HEK293T (cell line): ENCODE data around the gene STN1.

Experiments used
- CTCF ChIA-PET: fragments of 350-600 bp; formaldehyde crosslinking; extraction: SDS; loops from one replicate; lab custom pipeline; 2021; ENCODE audit warnings: antibody characterized with exemption, inconsistent platforms; lab: Yijun Ruan, JAX
- POLR2A ChIA-PET: fragments of 350-600 bp; formaldehyde crosslinking; extraction: SDS; loops from one replicate; lab custom pipeline; 2020; ENCODE audit warnings: antibody characterized with exemption, inconsistent platforms; lab: Yijun Ruan, JAX
- DNase-seq: peaks from one replicate; pipeline ENCODE4 v3.0.0; 2012; ENCODE audit warnings: mixed read lengths; ENCODE audit errors: extremely low spot score
- ARNT ChIP-seq: fragments of 450-650 bp; IDR thresholded peaks from 2 replicates; pipeline ENCODE4 v1.6.1; 2017; ENCODE audit warnings: mild to moderate bottlenecking
- BHLHE40 ChIP-seq: fragments of 450-650 bp; IDR thresholded peaks from 2 replicates; pipeline ENCODE4 v1.6.1; 2016; ENCODE audit warnings: mild to moderate bottlenecking, moderate library complexity, borderline replicate concordance
- CTBP1 ChIP-seq: fragments of 450-650 bp; IDR thresholded peaks from 2 replicates; pipeline ENCODE4 v1.6.1; 2016; ENCODE audit warnings: borderline replicate concordance
- ELF4 ChIP-seq: fragments of 450-650 bp; IDR thresholded peaks from 2 replicates; pipeline ENCODE4 v1.6.1; 2017; ENCODE audit warnings: antibody characterized with exemption
- FOXA1 ChIP-seq: fragments of 450-650 bp; IDR thresholded peaks from 2 replicates; pipeline ENCODE4 v1.6.1; 2016; ENCODE audit warnings: mild to moderate bottlenecking
- FOXK2 ChIP-seq: fragments of 450-650 bp; IDR thresholded peaks from 2 replicates; pipeline ENCODE4 v1.6.1; 2016; ENCODE audit warnings: mild to moderate bottlenecking
- FOXM1 ChIP-seq: fragments of 450-650 bp; IDR thresholded peaks from 2 replicates; pipeline ENCODE4 v1.6.1; 2017; ENCODE audit warnings: mild to moderate bottlenecking, borderline replicate concordance
- HDGF ChIP-seq: fragments of 450-650 bp; IDR thresholded peaks from 2 replicates; pipeline ENCODE4 v1.6.1; 2017; ENCODE audit warnings: antibody characterized with exemption, borderline replicate concordance
- L3MBTL2 ChIP-seq: fragments of 450-650 bp; conservative IDR thresholded peaks from 2 replicates; pipeline ENCODE4 v1.6.1; 2016; ENCODE audit warnings: mild to moderate bottlenecking
- LEF1 ChIP-seq: fragments of 450-650 bp; IDR thresholded peaks from 2 replicates; pipeline ENCODE4 v1.6.1; 2017; ENCODE audit warnings: mild to moderate bottlenecking, borderline replicate concordance
- NFRKB ChIP-seq: fragments of 450-650 bp; IDR thresholded peaks from 2 replicates; pipeline ENCODE4 v1.6.1; 2016; ENCODE audit warnings: mild to moderate bottlenecking, moderate library complexity
- SP1 ChIP-seq: fragments of 450-650 bp; IDR thresholded peaks from 2 replicates; pipeline ENCODE4 v1.6.1; 2017
- SUZ12 ChIP-seq: fragments of 450-650 bp; IDR thresholded peaks from 2 replicates; pipeline ENCODE4 v1.6.1; 2016; ENCODE audit warnings: mild to moderate bottlenecking
- TARDBP ChIP-seq: fragments of 450-650 bp; IDR thresholded peaks from 2 replicates; pipeline ENCODE4 v1.6.1; 2016
- ZNF384 ChIP-seq: fragments of 450-650 bp; IDR thresholded peaks from 2 replicates; pipeline ENCODE4 v1.6.1; 2016
- TF ChIP-seq, protein P1 (sequence below): fragments of 450-650 bp; IDR thresholded peaks from 2 replicates; pipeline ENCODE4 v1.6.1; 2016

Gene STN1

DNA sequence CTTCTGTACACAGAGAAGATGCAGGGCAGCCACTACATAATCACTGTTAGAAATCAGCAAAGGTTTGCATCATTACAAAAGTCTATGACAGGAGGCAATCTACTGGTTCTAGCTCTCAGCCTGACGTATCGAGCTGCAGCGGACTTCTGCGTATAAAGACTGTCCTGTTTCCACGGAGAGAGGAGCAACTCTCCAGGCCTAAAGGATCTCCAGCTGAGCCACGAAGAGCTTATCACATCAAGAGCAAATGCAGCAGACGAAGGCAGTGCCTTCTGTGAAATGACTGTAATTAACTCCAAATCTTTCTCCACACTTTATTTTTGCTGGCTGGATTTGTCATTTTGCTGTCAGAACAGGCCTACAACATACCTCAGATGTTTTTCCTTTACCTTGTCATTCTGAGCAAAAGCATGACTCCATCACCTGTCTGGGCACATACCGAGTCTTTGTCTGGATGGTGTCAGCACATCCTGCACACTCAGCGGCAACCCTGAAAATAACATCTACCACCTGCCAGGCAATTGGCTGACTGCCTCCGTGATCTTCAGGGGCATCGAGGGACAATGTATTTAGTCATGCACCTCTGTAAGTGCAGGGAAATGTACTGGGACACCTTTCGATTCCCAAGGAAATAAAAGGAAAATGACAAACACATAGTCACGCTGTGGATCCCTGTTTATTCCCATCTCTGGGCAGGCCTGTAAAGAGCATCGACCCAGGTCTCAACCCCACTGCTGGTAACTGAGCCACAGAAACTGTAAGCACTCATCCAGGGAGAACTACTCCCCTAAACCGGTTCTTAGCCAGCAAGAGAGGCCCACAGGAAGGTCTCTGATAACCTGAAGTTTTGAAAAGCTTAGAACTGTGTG is 36.3 kb downstream of the STN1 start:
- POLR2A ChIA-PET = no interaction called here
- CTCF ChIA-PET = no interaction called here
- DNase-seq = no peak
- TF ChIP-seq, protein P1, sequence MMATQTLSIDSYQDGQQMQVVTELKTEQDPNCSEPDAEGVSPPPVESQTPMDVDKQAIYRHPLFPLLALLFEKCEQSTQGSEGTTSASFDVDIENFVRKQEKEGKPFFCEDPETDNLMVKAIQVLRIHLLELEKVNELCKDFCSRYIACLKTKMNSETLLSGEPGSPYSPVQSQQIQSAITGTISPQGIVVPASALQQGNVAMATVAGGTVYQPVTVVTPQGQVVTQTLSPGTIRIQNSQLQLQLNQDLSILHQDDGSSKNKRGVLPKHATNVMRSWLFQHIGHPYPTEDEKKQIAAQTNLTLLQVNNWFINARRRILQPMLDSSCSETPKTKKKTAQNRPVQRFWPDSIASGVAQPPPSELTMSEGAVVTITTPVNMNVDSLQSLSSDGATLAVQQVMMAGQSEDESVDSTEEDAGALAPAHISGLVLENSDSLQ = no peak
- TF ChIP-seq CTBP1 (no peak), FOXM1 (no peak), ELF4 (no peak), SUZ12 (no peak), FOXK2 (no peak), FOXA1 (no peak), BHLHE40 (no peak), NFRKB (no peak), ARNT (no peak), LEF1 (no peak), TARDBP (no peak), SP1 (no peak), ZNF384 (no peak), L3MBTL2 (no peak), HDGF (no peak)

GRCh38 chr10:103879831-103880230 is 38.2 kb downstream of the STN1 start:
- ChIA-PET CTCF (interaction anchor here (0.7 kb wide), 1 partner anchor 218 kb away, joined by 3 read pairs; no protein-coding TSS in a partner anchor), POLR2A (no interaction called here)
- TF ChIP-seq LEF1 (no peak), TARDBP (no peak), BHLHE40 (no peak), SP1 (no peak), ZNF384 (no peak), ELF4 (no peak), NFRKB (no peak), ARNT (no peak), FOXK2 (no peak), SUZ12 (no peak), L3MBTL2 (no peak), FOXA1 (no peak)
- DNase-seq = no peak

DNA sequence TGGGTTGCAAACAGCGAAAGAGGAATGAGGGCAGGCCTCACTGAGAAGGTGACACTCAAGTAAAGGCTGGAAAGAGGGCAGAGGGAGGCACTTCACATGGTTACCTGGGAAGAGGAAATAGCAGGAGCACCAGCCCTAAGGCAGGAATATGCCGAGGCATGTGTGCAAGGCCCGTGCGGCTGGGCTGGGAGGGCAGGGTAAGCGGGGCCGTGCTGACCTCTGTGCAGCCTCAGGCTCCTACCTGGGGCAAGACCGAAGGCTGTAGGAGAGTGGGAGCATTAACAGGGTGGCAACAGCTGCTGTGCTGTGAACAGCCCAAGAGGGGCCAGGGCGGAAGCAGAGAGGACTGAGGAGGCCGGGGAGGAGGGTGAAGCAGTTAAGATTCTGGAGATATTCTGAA is 38.6 kb downstream of the STN1 start:
- TF ChIP-seq NFRKB (no peak), FOXM1 (no peak), HDGF (no peak), TARDBP (no peak), FOXK2 (no peak), LEF1 (no peak)
- ChIA-PET CTCF (interaction anchor here (0.7 kb wide), 1 partner anchor 218 kb away, joined by 3 read pairs; no protein-coding TSS in a partner anchor), POLR2A (no interaction called here)
- no peak for DNase-seq

DNA sequence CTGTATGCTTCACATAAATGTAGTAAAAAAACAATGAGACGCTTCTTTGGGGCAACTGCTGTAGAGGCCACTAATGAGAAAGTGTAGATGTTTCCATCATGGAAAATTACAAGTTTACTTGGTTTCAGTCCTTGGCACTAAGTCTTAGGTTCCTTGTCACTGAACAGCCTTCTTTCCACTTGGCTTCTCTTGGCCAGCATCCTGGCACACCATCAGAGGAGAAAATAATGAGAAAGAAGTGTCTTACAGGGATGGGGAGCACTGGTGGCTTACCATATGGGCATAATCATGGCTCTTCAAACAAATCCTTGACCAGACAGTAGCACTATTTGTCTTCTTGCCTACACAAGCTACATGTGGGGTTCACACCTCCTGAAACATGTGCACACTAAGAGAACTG is 40.1 kb downstream of the STN1 start:
- POLR2A ChIA-PET = no interaction called here
- CTCF ChIA-PET = no interaction called here

DNA sequence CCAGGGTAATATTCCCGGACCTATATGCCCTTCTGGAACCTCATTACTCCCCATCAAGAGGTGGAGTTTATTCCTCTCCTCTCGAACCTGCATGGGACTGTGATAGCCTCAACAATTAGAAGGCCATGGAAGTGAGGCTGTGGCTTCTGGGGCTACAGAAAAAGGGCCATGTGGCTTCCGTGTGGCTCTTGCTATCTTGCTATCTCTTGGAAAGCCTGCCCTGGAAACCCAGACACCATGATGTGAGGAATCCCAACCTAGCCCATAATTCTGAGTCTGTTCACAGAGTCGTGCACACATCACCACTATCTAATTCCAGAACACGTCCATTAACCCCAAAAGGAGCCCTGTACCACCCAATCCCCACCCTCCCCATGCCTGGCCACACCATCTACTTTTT is 41.8 kb downstream of the STN1 start:
- ChIA-PET CTCF (no interaction called here), POLR2A (no interaction called here)
- DNase-seq = no peak
- TF ChIP-seq BHLHE40 (no peak), FOXK2 (no peak), ELF4 (no peak), LEF1 (no peak)

More for the DNA sequence above, 40.1 kb downstream of the STN1 start:
- TF ChIP-seq BHLHE40 (no peak), FOXM1 (no peak), NFRKB (no peak), SP1 (no peak), ZNF384 (no peak), HDGF (no peak), LEF1 (no peak), TARDBP (no peak), FOXA1 (no peak), L3MBTL2 (no peak)
- no peak for DNase-seq

- DNase-seq = no peak
- ChIA-PET POLR2A (no interaction called here), CTCF (no interaction called here)
- no peak for TF ChIP-seq FOXM1
- no peak for TF ChIP-seq NFRKB
- TF ChIP-seq, protein P1 = no peak
- no peak for TF ChIP-seq FOXA1
- no peak for TF ChIP-seq ELF4
- TF ChIP-seq TARDBP = no peak
These were observed 43.3 kb downstream of the STN1 start for GRCh38 chr10:103874730-103875129.

DNA sequence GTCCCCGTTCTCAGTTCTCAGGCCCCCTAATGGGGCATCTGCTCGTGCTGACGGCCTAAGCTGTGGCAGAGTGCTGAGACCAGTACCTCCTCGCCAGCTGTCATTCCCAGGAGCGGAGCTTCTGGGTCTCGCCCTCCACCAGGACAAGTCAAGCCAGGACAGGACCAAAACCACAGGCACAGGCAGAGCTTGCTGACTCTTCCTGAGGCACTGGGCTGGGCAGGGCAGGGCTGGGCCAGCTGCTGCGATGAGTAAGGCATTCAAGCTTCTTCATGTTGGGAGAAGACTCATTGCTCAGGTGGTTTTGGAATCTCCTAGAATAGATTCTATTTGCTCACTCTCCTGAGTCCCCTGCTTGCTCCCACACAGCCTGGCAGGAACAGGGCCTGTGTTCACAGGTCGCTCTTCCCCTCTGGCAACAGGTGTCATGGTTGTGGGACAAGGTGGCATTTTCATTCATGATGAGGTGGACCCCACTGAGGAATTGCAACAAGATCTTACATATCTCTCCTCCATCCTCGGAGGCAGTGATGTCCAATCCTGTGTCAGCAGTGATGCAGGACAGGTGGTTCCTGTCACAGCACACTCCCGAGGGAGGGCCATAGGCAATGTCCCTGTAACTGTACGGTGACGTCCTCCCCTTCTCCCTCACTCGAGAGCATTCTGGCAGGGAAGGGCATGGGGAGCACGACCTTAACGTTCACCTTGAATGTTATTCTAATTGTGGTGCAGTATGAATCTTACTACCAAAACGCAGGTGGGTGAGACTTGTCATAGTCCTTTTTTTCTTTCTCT is 45.6 kb downstream of the STN1 start:
- ChIA-PET POLR2A (no interaction called here), CTCF (no interaction called here)
- no peak for TF ChIP-seq ARNT
- no peak for TF ChIP-seq LEF1
- no peak for TF ChIP-seq SUZ12
- no peak for TF ChIP-seq NFRKB
- TF ChIP-seq SP1 = no peak
- DNase-seq = no peak
